ENCODE data around the gene ATR.
A peak's percentile ranks its signal among the peaks of the same experiment; 100 is the strongest.

Gene ATR

GRCh38 chr3:142549986-142550385 lies 28.5 kb downstream of the ATR start:
- ChIA-PET POLR2A (no interaction called here), CTCF (no interaction called here)
- Histone ChIP-seq H3K9me3 (ENCODE audit: control insufficient read depth, insufficient read depth, low read depth, low read length) (no peaks in the 10 kb centered on the region), H3K4me1 (ENCODE audit: control insufficient read depth, insufficient read depth, low read length) (no peaks in the 10 kb centered on the region), H3K27ac (ENCODE audit: extremely low read depth, low read depth, low read length) (no peak overlapping the region), H3K36me3 (ENCODE audit: control insufficient read depth in 2 of 2, insufficient read depth in 1 of 2, low read length in 2 of 2) (peaks cover 17 to 75% of the 10 kb centered on the region in 2 experiments), H3K4me3 (ENCODE audit: low read depth, low read length) (no peak overlapping the region)
- TF ChIP-seq ZXDB (tag by site-specific recombination; IDR thresholded peaks at IDR 0.05) (no peak), ZNF747 (tag by site-specific recombination; IDR thresholded peaks at IDR 0.05) (no peak), ZNF549 (tag by site-specific recombination; IDR thresholded peaks at IDR 0.05) (no peak)

GRCh38 chr3:142543307-142543706 lies 35.2 kb downstream of the ATR start:
- H3K4me3 ChIP-seq (ENCODE audit: low read depth, low read length): no peak overlapping the region
- H3K4me1 ChIP-seq (ENCODE audit: control insufficient read depth, insufficient read depth, low read length): no peaks in the 10 kb centered on the region
- ChIA-PET CTCF (no interaction called here), POLR2A (no interaction called here)
- TF ChIP-seq ZNF366 (tag by site-specific recombination; conservative IDR thresholded peaks at IDR 0.05) (peak; percentile 96), ZNF645 (tag by site-specific recombination; IDR thresholded peaks at IDR 0.05) (no peak)
- no peaks in the 10 kb centered on the region for H3K9me3 ChIP-seq (ENCODE audit: control insufficient read depth, insufficient read depth, low read depth, low read length)
- no peak overlapping the region for H3K27ac ChIP-seq (ENCODE audit: extremely low read depth, low read depth, low read length)
- peaks cover under 1 to 38% of the 10 kb centered on the region in 2 experiments; a peak in 2 of 3 replicates for H3K36me3 ChIP-seq (ENCODE audit: control insufficient read depth in 2 of 2, insufficient read depth in 1 of 2, low read length in 2 of 2)

- Histone ChIP-seq H3K9me3 (ENCODE audit: control insufficient read depth, insufficient read depth, low read depth, low read length) (no peaks in the 10 kb centered on the region), H3K4me1 (ENCODE audit: control insufficient read depth, insufficient read depth, low read length) (no peaks in the 10 kb centered on the region), H3K27ac (ENCODE audit: extremely low read depth, low read depth, low read length) (no peak overlapping the region), H3K36me3 (ENCODE audit: control insufficient read depth in 2 of 2, insufficient read depth in 1 of 2, low read length in 2 of 2) (peaks cover 1 to 27% of the 10 kb centered on the region in 2 experiments; a peak in 1 of 3 replicates), H3K4me3 (ENCODE audit: low read depth, low read length) (no peak overlapping the region)
- CTCF ChIA-PET: interaction anchor here (0.6 kb wide), 1 partner anchor 10 kb away, joined by 4 read pairs; no protein-coding TSS in a partner anchor
- no peak for TF ChIP-seq REPIN1 (tag by site-specific recombination; IDR thresholded peaks at IDR 0.05; ENCODE audit: low read depth)
- no peak for TF ChIP-seq ZBTB11 (tag by site-specific recombination; conservative IDR thresholded peaks at IDR 0.05; ENCODE audit: low read depth)
- POLR2A ChIA-PET: interaction anchor here (0.6 kb wide), 1 partner anchor 185 kb away, joined by 3 read pairs; no protein-coding TSS in a partner anchor
Observed at GRCh38 chr3:142542054-142542453, 36.5 kb downstream of the ATR start.

- POLR2A ChIA-PET: no interaction called here
- Histone ChIP-seq H3K36me3 (ENCODE audit: control insufficient read depth in 2 of 2, insufficient read depth in 1 of 2, low read length in 2 of 2) (peaks cover 3 to 43% of the 10 kb centered on the region in 2 experiments; a peak in 2 of 3 replicates), H3K4me1 (ENCODE audit: control insufficient read depth, insufficient read depth, low read length) (no peaks in the 10 kb centered on the region), H3K27ac (ENCODE audit: extremely low read depth, low read depth, low read length) (no peak overlapping the region), H3K4me3 (ENCODE audit: low read depth, low read length) (no peak overlapping the region), H3K9me3 (ENCODE audit: control insufficient read depth, insufficient read depth, low read depth, low read length) (no peaks in the 10 kb centered on the region)
- CTCF ChIA-PET: no interaction called here
- no peak for TF ChIP-seq ZNF341 (tag by site-specific recombination; IDR thresholded peaks at IDR 0.05; ENCODE audit: low read depth)
- no peak for TF ChIP-seq SCRT2 (tag by site-specific recombination; IDR thresholded peaks at IDR 0.05)
- no peak for TF ChIP-seq ZNF791 (tag by site-specific recombination; IDR thresholded peaks at IDR 0.05)
- no peak for TF ChIP-seq KLF8 (tag by site-specific recombination; IDR thresholded peaks at IDR 0.05)
- no peak for TF ChIP-seq ZNF776 (tag by site-specific recombination; IDR thresholded peaks at IDR 0.05; ENCODE audit: borderline replicate concordance)
- no peak for TF ChIP-seq ZNF785 (tag by site-specific recombination; IDR thresholded peaks at IDR 0.05)
- no peak for TF ChIP-seq ELK4 (IDR thresholded peaks at IDR 0.05; ENCODE audit: borderline replicate concordance, low read depth, low read length)
- TF ChIP-seq PRDM1 (tag by site-specific recombination; IDR thresholded peaks at IDR 0.05): no peak
Observed at GRCh38 chr3:142536519-142536918, 42.0 kb downstream of the ATR start.

Data from HEK293 (cell line).